ENCODE results near the gene TENM4.

Gene TENM4

DNA sequence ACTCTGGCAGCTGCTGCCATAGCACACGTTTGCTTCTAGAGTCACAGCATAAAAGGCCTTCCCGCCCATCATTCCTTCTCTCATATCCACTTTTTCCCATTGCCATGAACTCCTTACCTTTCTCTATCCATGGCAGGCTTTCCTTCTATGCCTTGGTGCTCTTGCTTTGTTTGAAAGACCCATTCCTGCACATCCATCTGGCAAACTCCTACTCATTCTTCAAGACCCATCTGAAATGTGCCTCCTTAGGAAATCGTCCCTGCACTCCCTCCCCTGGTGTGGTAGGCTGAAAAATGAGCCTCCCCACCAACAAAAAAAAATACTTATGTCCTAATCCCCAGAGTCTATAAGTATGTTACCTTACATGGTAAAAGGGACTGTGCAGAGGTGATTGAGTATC, 100.3 kb downstream of the TENM4 start:
- H3K27ac Mint-ChIP-seq, result no peak overlapping the region
- no peaks in the 10 kb centered on the region for H3K36me3 Mint-ChIP-seq
- no peak overlapping the region for H3K4me3 Mint-ChIP-seq
- no peaks in the 10 kb centered on the region for H3K4me1 Mint-ChIP-seq (ENCODE audit: low read depth)
- H3K27me3 Mint-ChIP-seq, result peaks cover 2% of the 10 kb centered on the region
- H3K9me3 Mint-ChIP-seq (ENCODE audit: low read depth), result no peaks in the 10 kb centered on the region

DNA sequence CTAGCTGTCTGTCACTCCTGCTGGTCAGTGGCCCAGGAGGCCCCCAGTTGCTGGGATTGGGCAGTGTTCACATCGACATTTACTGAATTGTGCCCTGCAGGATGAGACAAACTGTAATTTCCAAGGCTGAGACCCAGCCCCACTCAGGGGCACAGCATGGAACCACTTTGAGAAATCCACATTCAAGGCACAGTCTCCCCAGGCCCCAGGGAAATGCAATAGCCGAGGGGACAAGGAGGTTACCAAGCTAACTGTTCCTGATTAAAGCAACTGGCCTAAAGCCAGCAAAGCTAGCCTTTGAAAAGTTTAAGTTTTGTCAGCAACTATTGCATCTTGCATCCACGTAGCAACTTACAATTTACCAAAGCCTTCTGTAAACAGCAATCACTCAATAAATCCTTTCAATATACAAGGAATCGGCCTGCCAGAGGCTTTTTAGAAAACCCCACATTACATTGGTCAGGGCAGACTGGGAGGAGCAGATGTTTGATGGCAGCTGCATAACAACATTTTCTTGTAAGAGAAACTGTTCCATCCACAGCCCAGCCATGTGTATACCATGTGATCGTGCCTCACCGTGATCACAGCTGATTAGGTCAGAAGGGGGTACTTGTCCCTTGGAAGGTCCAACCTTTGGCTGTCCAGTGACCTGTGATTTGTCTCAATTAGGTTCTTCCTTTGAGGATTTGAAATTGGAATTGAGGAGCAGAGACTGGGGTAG, 103.9 kb downstream of the TENM4 start:
- no peaks in the 10 kb centered on the region for H3K4me1 Mint-ChIP-seq (ENCODE audit: low read depth)
- H3K27ac Mint-ChIP-seq, result no peak overlapping the region

DNA sequence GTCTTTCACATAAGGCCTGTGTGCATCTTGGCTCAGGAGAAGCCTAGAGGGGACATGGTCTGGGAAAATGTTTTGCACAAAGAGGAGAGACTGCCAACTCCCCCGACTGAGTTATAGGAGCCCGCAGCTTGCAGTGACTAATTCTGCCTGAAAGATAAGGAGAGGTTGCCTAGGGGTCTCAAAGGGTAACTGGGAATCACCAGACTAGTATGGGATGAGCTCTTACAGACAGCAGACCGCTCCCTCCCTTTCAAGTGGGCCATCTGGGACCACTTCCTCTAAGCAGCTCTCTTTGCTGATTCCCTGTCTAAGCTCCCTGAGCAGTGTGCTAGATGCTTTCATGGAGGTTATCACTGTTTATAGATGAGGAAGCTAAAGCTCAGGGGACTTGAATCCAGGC, 105.1 kb downstream of the TENM4 start:
- H3K4me1 Mint-ChIP-seq (ENCODE audit: low read depth), result no peaks in the 10 kb centered on the region
- no peak overlapping the region for H3K27ac Mint-ChIP-seq
- no peaks in the 10 kb centered on the region for H3K27me3 Mint-ChIP-seq
- H3K36me3 Mint-ChIP-seq, result no peaks in the 10 kb centered on the region
- no peaks in the 10 kb centered on the region for H3K9me3 Mint-ChIP-seq (ENCODE audit: low read depth)
- H3K4me3 Mint-ChIP-seq, result no peak overlapping the region

More for the DNA sequence above, 103.9 kb downstream of the TENM4 start:
- no peaks in the 10 kb centered on the region for H3K9me3 Mint-ChIP-seq (ENCODE audit: low read depth)
- H3K4me3 Mint-ChIP-seq, result no peak overlapping the region
- H3K27me3 Mint-ChIP-seq, result no peaks in the 10 kb centered on the region
- no peaks in the 10 kb centered on the region for H3K36me3 Mint-ChIP-seq

DNA sequence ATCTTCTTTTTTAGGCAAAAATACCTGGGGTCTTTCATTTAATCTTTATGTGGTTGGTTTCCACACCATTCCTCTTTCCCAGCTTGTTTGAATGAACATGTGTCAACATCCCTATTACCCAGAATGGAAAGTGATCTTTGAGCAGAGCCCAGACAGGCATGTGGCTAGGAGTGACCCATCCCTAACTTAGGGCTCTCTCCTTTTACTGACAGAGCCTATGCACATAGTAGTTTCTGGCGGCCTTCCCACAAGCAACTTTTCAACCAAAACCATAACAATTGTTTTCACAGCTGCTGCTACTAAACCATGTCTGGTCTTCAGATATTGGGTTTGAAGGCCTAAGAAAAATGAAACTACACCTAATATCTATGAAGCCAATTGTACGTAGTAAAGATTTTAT, 107.5 kb downstream of the TENM4 start:
- H3K4me3 Mint-ChIP-seq, result no peak overlapping the region
- H3K36me3 Mint-ChIP-seq, result no peaks in the 10 kb centered on the region
- H3K9me3 Mint-ChIP-seq (ENCODE audit: low read depth), result no peaks in the 10 kb centered on the region
- H3K27me3 Mint-ChIP-seq, result no peaks in the 10 kb centered on the region
- H3K4me1 Mint-ChIP-seq (ENCODE audit: low read depth), result no peaks in the 10 kb centered on the region
- no peak overlapping the region for H3K27ac Mint-ChIP-seq

DNA sequence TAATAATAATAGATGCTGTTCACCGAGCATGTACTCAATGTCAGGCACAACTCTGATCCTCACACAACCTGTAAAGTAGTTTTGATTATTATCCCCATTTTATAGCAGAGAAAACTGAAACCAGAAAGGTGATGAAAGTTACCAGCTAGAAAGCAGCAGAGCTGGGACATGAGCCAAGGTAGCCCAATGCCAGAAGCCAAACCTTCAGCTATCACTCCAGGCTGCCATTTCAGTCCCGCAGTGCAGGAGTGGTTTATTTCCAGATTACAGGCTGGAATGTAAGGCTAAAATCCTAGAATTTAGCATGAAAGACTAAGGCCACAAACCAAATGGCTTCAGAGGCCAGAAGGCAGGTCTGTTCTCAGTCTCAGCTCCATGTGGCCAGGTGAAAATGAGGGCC, 108.8 kb downstream of the TENM4 start:
- Mint-ChIP-seq H3K4me1 (ENCODE audit: low read depth) (no peaks in the 10 kb centered on the region), H3K36me3 (no peaks in the 10 kb centered on the region), H3K27ac (no peak overlapping the region), H3K4me3 (no peak overlapping the region), H3K9me3 (ENCODE audit: low read depth) (no peaks in the 10 kb centered on the region), H3K27me3 (no peaks in the 10 kb centered on the region)

DNA sequence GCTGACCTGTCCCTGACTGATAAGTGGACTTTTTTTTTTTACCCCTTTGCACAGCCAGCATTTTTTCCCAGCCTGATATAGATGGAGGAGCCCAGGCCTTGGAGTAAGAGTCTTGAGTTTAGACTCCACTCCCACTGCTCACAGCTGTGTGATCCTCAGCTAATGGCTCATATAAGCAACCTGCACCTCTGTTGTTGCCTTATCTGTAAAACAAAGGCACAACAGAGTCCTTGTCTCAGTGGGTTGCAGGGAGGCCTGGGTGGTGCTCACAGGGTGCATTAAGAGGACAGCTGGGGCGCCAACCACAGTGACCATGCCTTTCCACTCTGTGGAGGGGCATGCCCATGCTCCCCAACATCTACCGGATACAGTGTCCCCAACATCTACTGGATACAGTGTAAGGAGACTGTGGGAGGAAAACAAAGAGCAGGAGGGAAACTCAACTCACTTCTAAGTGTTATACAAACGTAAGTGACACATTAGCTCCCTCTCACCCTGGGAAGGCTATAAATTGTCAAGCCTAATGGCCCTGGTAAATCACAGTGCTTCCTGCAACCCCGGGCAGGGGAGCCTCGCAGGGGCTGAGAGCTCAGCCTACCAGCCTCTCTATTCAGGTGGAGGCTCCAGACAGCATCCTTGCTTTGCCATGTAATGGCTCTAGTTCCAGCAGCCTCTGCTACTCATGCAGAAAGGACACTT, 109.5 kb downstream of the TENM4 start:
- Mint-ChIP-seq H3K27ac (no peak overlapping the region), H3K27me3 (no peaks in the 10 kb centered on the region), H3K4me3 (no peak overlapping the region), H3K9me3 (ENCODE audit: low read depth) (no peaks in the 10 kb centered on the region), H3K4me1 (ENCODE audit: low read depth) (no peaks in the 10 kb centered on the region), H3K36me3 (no peaks in the 10 kb centered on the region)

DNA sequence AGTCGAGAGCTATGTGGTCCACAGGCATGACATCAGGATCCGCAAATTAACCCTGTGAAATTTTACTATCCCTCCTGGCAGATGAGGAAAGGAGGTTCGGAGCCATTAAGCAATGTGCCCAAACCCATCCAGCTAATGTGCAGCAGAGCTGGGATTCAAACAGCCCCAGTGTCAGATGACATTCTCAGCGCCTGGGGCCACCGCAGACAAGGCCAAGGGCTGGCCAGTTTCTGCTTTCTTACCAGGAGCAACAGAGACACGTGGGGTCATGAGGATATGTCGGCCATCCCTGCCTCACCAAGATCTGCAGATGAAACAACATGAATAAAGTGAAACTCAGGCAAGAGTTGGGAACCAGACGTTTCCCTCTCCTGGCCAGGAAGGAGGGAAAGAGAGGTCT, 110.2 kb downstream of the TENM4 start:
- Mint-ChIP-seq H3K27ac (no peak overlapping the region), H3K4me1 (ENCODE audit: low read depth) (no peaks in the 10 kb centered on the region), H3K27me3 (no peaks in the 10 kb centered on the region), H3K9me3 (ENCODE audit: low read depth) (no peaks in the 10 kb centered on the region), H3K36me3 (no peaks in the 10 kb centered on the region), H3K4me3 (no peak overlapping the region)

DNA sequence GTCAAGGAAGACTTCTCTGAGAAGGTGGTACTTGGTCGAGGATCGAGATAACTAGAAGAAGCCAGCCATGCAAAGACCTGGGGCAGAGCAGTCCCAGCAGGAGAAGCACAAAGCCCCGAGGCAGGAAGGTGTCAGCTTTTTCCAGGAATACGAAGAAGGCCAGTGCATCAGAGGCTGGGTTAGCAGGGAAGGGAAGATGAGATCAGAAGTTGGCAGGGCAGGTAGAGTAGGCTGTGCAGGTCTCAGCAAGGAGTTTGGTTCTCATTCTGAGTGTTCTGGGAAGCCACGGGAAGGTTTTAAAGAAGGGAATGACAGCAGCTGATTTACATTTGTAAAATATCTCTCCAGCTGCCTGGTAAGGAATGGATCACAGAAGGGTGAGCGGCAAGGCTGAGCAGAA, 111.3 kb downstream of the TENM4 start:
- Mint-ChIP-seq H3K9me3 (ENCODE audit: low read depth) (no peaks in the 10 kb centered on the region), H3K27me3 (no peaks in the 10 kb centered on the region), H3K4me3 (no peak overlapping the region), H3K4me1 (ENCODE audit: low read depth) (no peaks in the 10 kb centered on the region), H3K36me3 (no peaks in the 10 kb centered on the region), H3K27ac (no peak overlapping the region)

DNA sequence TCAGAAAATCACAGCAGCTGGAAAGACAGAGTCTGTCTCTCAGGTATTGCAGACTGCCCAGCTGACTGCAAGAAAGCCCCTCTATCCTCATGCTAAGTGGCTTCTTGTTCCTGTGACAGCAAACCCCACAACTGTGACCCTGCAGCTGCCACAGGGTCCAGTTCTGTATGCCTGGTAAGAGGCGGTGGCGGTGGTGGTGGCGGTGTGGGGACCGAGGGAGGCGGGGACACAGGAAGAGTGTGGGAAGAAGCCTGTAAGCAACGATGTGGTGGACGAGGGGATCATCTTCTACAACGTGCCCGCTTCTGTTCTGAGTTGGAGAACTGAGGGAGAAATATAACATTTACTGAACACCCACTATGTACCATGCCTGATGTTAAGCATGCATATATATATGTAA, 112.4 kb downstream of the TENM4 start:
- Mint-ChIP-seq H3K4me1 (ENCODE audit: low read depth) (no peaks in the 10 kb centered on the region), H3K36me3 (no peaks in the 10 kb centered on the region), H3K27ac (no peak overlapping the region), H3K4me3 (no peak overlapping the region), H3K27me3 (no peaks in the 10 kb centered on the region), H3K9me3 (ENCODE audit: low read depth) (no peaks in the 10 kb centered on the region)

DNA sequence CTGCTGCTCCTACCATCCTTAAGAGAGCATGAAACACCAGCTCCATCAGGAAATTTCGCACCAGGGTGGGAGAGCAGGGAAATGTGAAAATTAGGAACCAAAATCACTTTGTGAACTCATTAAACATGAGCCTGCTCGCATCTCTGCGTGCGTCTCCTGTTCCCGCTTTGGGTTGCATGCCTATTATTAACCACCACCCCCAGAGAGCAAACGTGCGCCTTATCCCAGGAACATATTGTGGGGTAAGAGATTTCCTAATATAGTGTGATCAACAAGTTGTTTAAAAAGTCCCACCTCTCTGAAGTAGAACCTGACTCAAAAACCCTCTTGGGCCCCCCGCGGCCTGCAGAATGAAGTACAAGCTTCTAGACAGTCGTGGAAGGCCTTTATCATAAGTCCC, 115.0 kb downstream of the TENM4 start:
- H3K27ac Mint-ChIP-seq, result no peak overlapping the region
- H3K27me3 Mint-ChIP-seq, result peaks cover 2% of the 10 kb centered on the region
- H3K4me1 Mint-ChIP-seq (ENCODE audit: low read depth), result no peaks in the 10 kb centered on the region
- H3K36me3 Mint-ChIP-seq, result no peaks in the 10 kb centered on the region
- no peaks in the 10 kb centered on the region for H3K9me3 Mint-ChIP-seq (ENCODE audit: low read depth)
- no peak overlapping the region for H3K4me3 Mint-ChIP-seq

DNA sequence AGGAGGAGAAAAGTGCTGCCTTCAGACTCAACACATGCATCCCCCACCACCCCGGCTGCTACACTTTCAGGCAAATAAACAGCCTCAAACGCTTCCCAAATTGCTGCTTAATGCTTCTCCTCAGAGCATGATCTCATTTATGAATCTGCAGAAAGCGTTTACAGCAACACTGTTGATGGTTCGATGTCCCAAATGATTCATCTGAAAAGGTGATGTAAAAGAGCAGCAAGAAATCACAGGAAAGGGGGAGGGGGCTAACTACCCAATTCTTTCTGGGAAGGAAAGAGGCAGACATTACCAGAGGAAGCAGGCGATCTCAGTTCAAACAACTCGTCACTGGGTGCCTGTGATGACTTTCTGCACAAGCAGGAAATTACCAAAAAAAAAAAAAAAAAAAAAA, 119.6 kb downstream of the TENM4 start:
- H3K36me3 Mint-ChIP-seq, result no peaks in the 10 kb centered on the region
- H3K27ac Mint-ChIP-seq, result no peak overlapping the region
- no peaks in the 10 kb centered on the region for H3K4me1 Mint-ChIP-seq (ENCODE audit: low read depth)
- H3K27me3 Mint-ChIP-seq, result peaks cover 3% of the 10 kb centered on the region
- H3K9me3 Mint-ChIP-seq (ENCODE audit: low read depth), result no peaks in the 10 kb centered on the region
- H3K4me3 Mint-ChIP-seq, result no peak overlapping the region

DNA sequence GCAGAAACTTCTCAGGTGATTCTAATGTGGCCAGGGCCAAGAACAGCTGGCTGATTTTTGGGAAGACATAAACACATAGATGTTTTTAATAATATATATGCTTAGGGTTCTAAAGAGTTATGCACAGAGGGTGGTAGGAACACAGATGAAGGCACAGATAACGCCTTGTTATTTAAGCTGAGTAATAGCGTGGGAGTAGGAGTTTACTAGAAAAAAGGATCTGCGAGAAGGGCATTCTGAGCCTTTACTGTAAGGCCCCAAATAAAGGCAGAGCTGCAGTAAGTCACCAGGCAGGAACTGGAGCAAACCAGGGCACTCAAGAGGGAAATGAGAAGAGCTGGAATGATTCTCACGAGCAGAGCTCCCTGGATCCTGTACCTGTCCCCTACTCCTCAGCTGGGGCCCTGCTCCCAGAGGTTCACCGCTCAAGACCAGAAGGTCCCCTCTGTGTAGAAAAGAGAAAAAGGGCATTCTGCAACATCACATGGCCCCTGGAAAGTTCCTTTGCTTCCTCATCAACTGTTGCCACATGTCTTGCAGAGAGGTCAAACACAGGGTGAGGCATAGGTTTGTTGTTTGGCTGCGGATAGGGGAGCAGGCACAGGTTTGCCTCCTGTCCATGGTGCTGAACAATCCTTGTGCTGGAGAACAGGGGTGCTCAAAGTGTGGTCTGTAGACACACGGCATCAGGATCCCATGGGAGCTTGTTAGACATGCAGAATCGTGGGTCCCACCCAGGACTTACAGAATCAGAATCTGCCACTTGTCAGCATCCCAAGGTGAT, 125.7 kb downstream of the TENM4 start:
- Mint-ChIP-seq H3K27ac (no peak overlapping the region), H3K36me3 (no peaks in the 10 kb centered on the region), H3K4me3 (no peak overlapping the region), H3K9me3 (ENCODE audit: low read depth) (peaks cover 7% of the 10 kb centered on the region), H3K27me3 (peaks cover 4% of the 10 kb centered on the region), H3K4me1 (ENCODE audit: low read depth) (no peaks in the 10 kb centered on the region)

DNA sequence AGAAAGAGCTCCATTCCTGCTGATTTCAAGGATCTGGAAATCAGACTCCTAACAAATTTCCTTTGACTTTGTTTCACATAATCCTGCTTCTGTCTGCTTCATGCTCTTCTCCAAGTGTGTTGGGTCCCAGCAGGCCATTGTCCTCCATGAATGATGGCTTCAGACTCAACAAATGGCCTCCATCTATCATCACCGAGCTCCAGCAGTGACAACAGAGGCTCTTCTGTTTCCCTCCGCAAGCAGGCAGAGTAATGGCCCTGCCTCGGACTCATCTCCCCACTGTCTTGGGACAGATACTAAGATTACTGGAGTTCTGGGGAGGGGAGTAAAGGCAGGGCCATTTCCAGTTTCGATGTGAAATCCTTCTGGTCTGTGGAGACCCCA, 127.3 kb downstream of the TENM4 start:
- no peak overlapping the region for H3K27ac Mint-ChIP-seq
- peaks cover 7% of the 10 kb centered on the region for H3K9me3 Mint-ChIP-seq (ENCODE audit: low read depth)
- peaks cover 3% of the 10 kb centered on the region for H3K27me3 Mint-ChIP-seq
- no peaks in the 10 kb centered on the region for H3K4me1 Mint-ChIP-seq (ENCODE audit: low read depth)
- H3K36me3 Mint-ChIP-seq, result no peaks in the 10 kb centered on the region
- H3K4me3 Mint-ChIP-seq, result no peak overlapping the region

DNA sequence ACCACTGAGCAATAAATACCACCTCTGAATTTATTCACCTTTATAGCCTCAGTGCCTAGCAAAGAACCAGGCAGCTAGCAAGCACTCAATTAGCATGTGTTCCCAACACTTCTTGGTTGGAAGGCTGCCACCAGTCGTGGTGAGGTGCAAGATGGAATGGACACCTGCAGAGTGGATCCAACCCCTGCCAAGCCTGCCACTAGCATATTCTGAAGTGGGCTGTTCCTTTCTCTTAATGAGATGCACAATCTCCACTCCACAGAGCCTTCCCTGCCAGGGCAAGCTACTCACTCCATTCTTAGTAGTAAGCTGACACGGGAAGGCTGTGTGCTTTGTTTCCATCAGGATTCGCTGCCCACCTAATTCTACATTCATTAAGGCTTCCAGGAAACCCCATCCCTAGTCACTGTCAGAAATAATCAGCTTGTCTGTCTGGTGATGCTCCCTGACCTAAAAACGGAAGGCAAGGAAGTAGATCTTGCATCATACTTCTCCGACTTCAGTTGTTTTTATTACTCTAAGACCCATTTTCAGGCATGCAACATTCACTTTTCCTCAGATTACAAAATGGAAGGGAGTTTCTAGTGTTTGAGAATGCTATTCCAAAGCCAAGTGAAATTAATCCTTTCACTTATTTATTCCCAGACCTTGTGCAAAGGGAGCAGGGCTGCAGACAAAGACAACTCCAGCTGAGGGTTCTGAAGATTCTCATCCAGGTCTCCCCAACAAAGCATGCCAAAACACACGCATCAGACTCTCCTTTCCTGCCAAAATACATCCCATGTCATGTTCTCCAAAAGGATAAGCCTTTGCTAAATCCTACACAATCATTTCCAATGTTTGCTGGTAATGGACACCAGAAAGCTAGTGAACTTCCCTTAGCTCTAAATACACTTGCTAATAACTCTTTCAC, 128.0 kb downstream of the TENM4 start:
- Mint-ChIP-seq H3K27ac (no peak overlapping the region), H3K4me1 (ENCODE audit: low read depth) (no peaks in the 10 kb centered on the region), H3K4me3 (no peak overlapping the region), H3K27me3 (peaks cover 3% of the 10 kb centered on the region), H3K9me3 (ENCODE audit: low read depth) (peaks cover 7% of the 10 kb centered on the region), H3K36me3 (no peaks in the 10 kb centered on the region)
